ENCODE data around the gene C1QTNF6.

C1QTNF6 gene

GRCh38 chr22:37163096-37163489, 25.0 kb downstream of the C1QTNF6 start (continued):
- TF ChIP-seq ZNF670 (tag by site-specific recombination; IDR thresholded peaks at IDR 0.05; ENCODE audit: low read depth) (no peak), ZNF501 (tag by site-specific recombination; IDR thresholded peaks at IDR 0.05) (no peak), ZNF24 (tag by site-specific recombination; IDR thresholded peaks at IDR 0.05) (no peak)

GRCh38 chr22:37162221-37163095, 25.6 kb downstream of the C1QTNF6 start:
- CTCF ChIA-PET = interaction anchor here (0.5 to 2.1 kb wide), 4 partner anchors 35 to 141 kb away, joined by 3 to 9 read pairs (median 4); no protein-coding TSS in a partner anchor
- H3K36me3 ChIP-seq (ENCODE audit: control insufficient read depth in 2 of 2, insufficient read depth in 1 of 2, low read length in 2 of 2) = no peaks in the 10 kb centered on the region
- no peak overlapping the region for H3K4me3 ChIP-seq (ENCODE audit: low read depth, low read length)
- H3K27ac ChIP-seq (ENCODE audit: extremely low read depth, low read depth, low read length) = no peak overlapping the region
- TF ChIP-seq ZFHX2 (tag by site-specific recombination; conservative IDR thresholded peaks at IDR 0.05) (peak; percentile 43; the same call in 1 of the 2 replicates), ZNF404 (tag by site-specific recombination; IDR thresholded peaks at IDR 0.05) (no peak), EGR2 (tag by site-specific recombination; IDR thresholded peaks at IDR 0.05; ENCODE audit: low read depth) (peak; percentile 36; the same call in 1 of the 2 replicates)
- no peaks in the 10 kb centered on the region for H3K9me3 ChIP-seq (ENCODE audit: control insufficient read depth, insufficient read depth, low read depth, low read length)
- H3K4me1 ChIP-seq (ENCODE audit: control insufficient read depth, insufficient read depth, low read length) = no peaks in the 10 kb centered on the region
- POLR2A ChIA-PET = no interaction called here

GRCh38 chr22:37161443-37161842, 26.6 kb downstream of the C1QTNF6 start:
- POLR2A ChIA-PET = no interaction called here
- CTCF ChIA-PET = interaction anchor here (0.6 to 2.1 kb wide), 6 partner anchors 22 to 140 kb away, joined by 3 to 9 read pairs (median 4); no protein-coding TSS in a partner anchor

More at GRCh38 chr22:37161443-37161842, 26.6 kb downstream of the C1QTNF6 start:
- H3K9me3 ChIP-seq (ENCODE audit: control insufficient read depth, insufficient read depth, low read depth, low read length) = no peaks in the 10 kb centered on the region
- H3K36me3 ChIP-seq (ENCODE audit: control insufficient read depth in 2 of 2, insufficient read depth in 1 of 2, low read length in 2 of 2) = no peaks in the 10 kb centered on the region
- TF ChIP-seq PRDM2 (tag by site-specific recombination; IDR thresholded peaks at IDR 0.05; ENCODE audit: borderline replicate concordance) = no peak
- TF ChIP-seq SP2 (tag by site-specific recombination; IDR thresholded peaks at IDR 0.05) = peak; percentile 65
- no peak overlapping the region for H3K27ac ChIP-seq (ENCODE audit: extremely low read depth, low read depth, low read length)
- no peaks in the 10 kb centered on the region for H3K4me1 ChIP-seq (ENCODE audit: control insufficient read depth, insufficient read depth, low read length)
- no peak overlapping the region for H3K4me3 ChIP-seq (ENCODE audit: low read depth, low read length)
